ENCODE results near the gene ICAM3. TPM values are rescaled to one million over a fixed set of nuclear protein-coding genes. Genes with fewer than 3 reads are reported as not detected.
"Not testable (repeated sequence)": the region's sequence is repeated elsewhere in the genome, so short reads cannot be mapped to it uniquely, and the experiment has no call there.

ICAM3 gene
- total RNA-seq, 1 donor from 2014 or later: 12.4 TPM

DNA sequence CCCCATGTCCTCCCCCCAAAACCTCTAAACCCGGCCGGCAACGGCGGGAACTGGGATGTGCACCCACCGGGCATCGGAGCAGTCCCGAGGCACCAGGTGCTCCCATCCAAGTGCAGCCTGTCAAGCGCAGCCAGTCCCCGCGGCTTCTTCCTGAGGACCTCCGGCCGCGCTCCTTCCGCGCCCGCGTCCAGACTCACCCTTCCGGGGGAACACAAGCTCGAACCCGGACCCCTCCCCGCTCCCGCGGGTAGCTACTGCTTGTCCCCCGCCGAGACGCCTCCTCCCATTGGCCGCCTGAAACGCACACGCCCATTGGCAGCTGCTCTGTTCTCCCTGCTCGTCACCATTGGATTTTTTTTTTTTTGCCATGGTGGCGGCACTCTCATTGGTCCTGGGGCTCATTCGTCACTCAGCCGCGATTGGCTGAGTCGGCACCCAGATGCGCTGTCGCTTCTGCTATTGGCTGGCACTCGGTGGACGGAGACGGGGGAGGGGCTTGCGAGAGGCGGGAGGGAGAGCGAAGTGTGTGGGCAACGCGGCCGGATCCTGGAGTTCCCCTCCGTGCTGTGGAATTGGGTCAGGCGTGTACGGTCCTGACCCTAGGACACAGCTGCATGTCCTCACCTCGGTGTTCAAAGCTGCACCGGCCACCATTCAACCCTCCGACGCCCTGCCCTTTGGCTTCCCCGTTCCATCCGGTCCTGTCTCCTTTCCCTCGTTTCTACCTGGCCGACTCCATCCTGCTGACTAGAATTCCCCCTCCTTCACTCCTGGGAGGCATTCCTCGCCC, 41.1 kb upstream of the ICAM3 start, which contains the start of gene TYK2:
Gene TYK2, minus strand, starts transcription at position 260 of the 790 bp plus-strand sequence. CDS start 2,166 bp downstream, outside the sequence.
- Histone ChIP-seq H3K4me3 (ENCODE audit: insufficient read depth, low read depth, low read length) (peak within 1 kb of the TSS; percentile 91), H3K4me2 (ENCODE audit: low read length) (peak within 1 kb of the TSS; percentile 95), H3K36me3 (ENCODE audit: insufficient read depth, low read length) (peaks cover 8% of the 10 kb centered on the region), H3K79me2 (ENCODE audit: insufficient read depth, low read length) (peaks cover 10% of the 10 kb centered on the region), H3K4me1 (ENCODE audit: insufficient read depth, low read length) (peaks cover 9% of the 10 kb centered on the region), H3K9me3 (ENCODE audit: insufficient read depth, low read depth, low read length) (no peaks in the 10 kb centered on the region), H4K20me1 (ENCODE audit: insufficient read depth, low read length) (peaks cover 6% of the 10 kb centered on the region), H3K27ac (ENCODE audit: low read depth, low read length) (peak within 1 kb of the TSS; percentile 61), H2AFZ (ENCODE audit: low read depth, low read length) (peak within 1 kb of the TSS; percentile 95), H3K9ac (ENCODE audit: low read length) (peak within 1 kb of the TSS; percentile 90), H3K27me3 (ENCODE audit: insufficient read depth, low read length) (no peaks in the 10 kb centered on the region)
- peaks cover 4% of the 10 kb centered on the region for H3K4me1 Mint-ChIP-seq (ENCODE audit: low read depth, unreplicated experiment)
- H3K9me3 Mint-ChIP-seq (ENCODE audit: unreplicated experiment): no peaks in the 10 kb centered on the region
- DNase-seq (ENCODE audit: low read depth) (peak; percentile 91), FAIRE-seq (peak; percentile 89)
- no peaks in the 10 kb centered on the region for H3K27me3 Mint-ChIP-seq (ENCODE audit: low read depth, unreplicated experiment)
- peaks cover 3% of the 10 kb centered on the region for H3K36me3 Mint-ChIP-seq (ENCODE audit: low read depth, unreplicated experiment)
- H3K27ac Mint-ChIP-seq (ENCODE audit: unreplicated experiment): peak within 1 kb of the TSS; percentile 78
- no peak for TF ChIP-seq EZH2 (IDR thresholded peaks at IDR 0.05; ENCODE audit: insufficient read depth, low read length)
- TF ChIP-seq CTCF (IDR thresholded peaks at IDR 0.05; ENCODE audit: insufficient read depth, low read depth, low read length): no peak
- H3K4me3 Mint-ChIP-seq (ENCODE audit: unreplicated experiment): peak within 1 kb of the TSS; percentile 96

GRCh38 chr19:10379880-10380312, 40.5 kb upstream of the ICAM3 start:
- no peaks in the 10 kb centered on the region for H3K9me3 ChIP-seq (ENCODE audit: insufficient read depth, low read depth, low read length)
- TF ChIP-seq EZH2 (IDR thresholded peaks at IDR 0.05; ENCODE audit: insufficient read depth, low read length) (no peak), CTCF (IDR thresholded peaks at IDR 0.05; ENCODE audit: insufficient read depth, low read depth, low read length) (no peak)
- no peaks in the 10 kb centered on the region for H3K27me3 ChIP-seq (ENCODE audit: insufficient read depth, low read length)
- H3K9ac ChIP-seq (ENCODE audit: low read length): peak overlapping the region; percentile 90
- H3K4me2 ChIP-seq (ENCODE audit: low read length): peak overlapping the region; percentile 95
- peak overlapping the region; percentile 91 for H3K4me3 ChIP-seq (ENCODE audit: insufficient read depth, low read depth, low read length)
- H3K36me3 ChIP-seq (ENCODE audit: insufficient read depth, low read length): peaks cover 8% of the 10 kb centered on the region
- H2AFZ ChIP-seq (ENCODE audit: low read depth, low read length): peak overlapping the region; percentile 92
- Mint-ChIP-seq H3K9me3 (ENCODE audit: unreplicated experiment) (no peaks in the 10 kb centered on the region), H3K36me3 (ENCODE audit: low read depth, unreplicated experiment) (peaks cover 5% of the 10 kb centered on the region), H3K4me1 (ENCODE audit: low read depth, unreplicated experiment) (peaks cover 4% of the 10 kb centered on the region), H3K27me3 (ENCODE audit: low read depth, unreplicated experiment) (no peaks in the 10 kb centered on the region), H3K27ac (ENCODE audit: unreplicated experiment) (peak overlapping the region; percentile 78), H3K4me3 (ENCODE audit: unreplicated experiment) (peak overlapping the region; percentile 96)
- H3K4me1 ChIP-seq (ENCODE audit: insufficient read depth, low read length): peaks cover 9% of the 10 kb centered on the region
- FAIRE-seq (no peak), DNase-seq (ENCODE audit: low read depth) (no peak)
- H4K20me1 ChIP-seq (ENCODE audit: insufficient read depth, low read length): peaks cover 6% of the 10 kb centered on the region
- H3K79me2 ChIP-seq (ENCODE audit: insufficient read depth, low read length): peaks cover 12% of the 10 kb centered on the region
- peak overlapping the region; percentile 44 for H3K27ac ChIP-seq (ENCODE audit: low read depth, low read length)

DNA sequence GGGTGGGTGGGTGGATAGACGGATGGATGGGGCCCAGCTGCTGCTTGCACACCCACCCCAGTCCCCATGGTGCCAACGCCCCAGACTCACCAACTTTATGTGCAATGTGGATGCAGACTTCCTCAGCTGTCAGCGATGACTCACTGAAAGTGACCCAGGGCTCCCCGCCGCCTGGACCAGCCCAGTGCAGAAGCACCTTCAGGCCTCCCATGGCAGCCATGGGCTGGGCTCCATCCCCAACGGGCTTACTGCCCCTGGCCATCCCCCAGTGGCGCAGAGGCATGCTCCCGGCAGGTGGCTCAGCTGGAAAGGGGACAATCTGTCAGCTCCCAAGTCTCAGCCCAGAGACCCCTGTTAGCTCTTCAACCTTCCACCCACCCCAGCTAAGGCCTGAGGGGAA, 38.7 kb upstream of the ICAM3 start:
- H2AFZ ChIP-seq (ENCODE audit: low read depth, low read length): no peak overlapping the region
- H3K9ac ChIP-seq (ENCODE audit: low read length): no peak overlapping the region
- DNase-seq (ENCODE audit: low read depth): no peak
- H3K36me3 Mint-ChIP-seq (ENCODE audit: low read depth, unreplicated experiment): peaks cover 10% of the 10 kb centered on the region
- H3K4me3 ChIP-seq (ENCODE audit: insufficient read depth, low read depth, low read length): no peak overlapping the region
- no peak overlapping the region for H3K4me2 ChIP-seq (ENCODE audit: low read length)
- no peaks in the 10 kb centered on the region for H3K9me3 Mint-ChIP-seq (ENCODE audit: unreplicated experiment)
- peaks cover 9% of the 10 kb centered on the region for H3K4me1 ChIP-seq (ENCODE audit: insufficient read depth, low read length)
- FAIRE-seq: no peak
- H3K27ac Mint-ChIP-seq (ENCODE audit: unreplicated experiment): no peak overlapping the region
- peaks cover 12% of the 10 kb centered on the region for H3K79me2 ChIP-seq (ENCODE audit: insufficient read depth, low read length)
- H3K9me3 ChIP-seq (ENCODE audit: insufficient read depth, low read depth, low read length): no peaks in the 10 kb centered on the region
- H3K4me1 Mint-ChIP-seq (ENCODE audit: low read depth, unreplicated experiment): peaks cover 4% of the 10 kb centered on the region
- H3K27me3 ChIP-seq (ENCODE audit: insufficient read depth, low read length): no peaks in the 10 kb centered on the region
- peaks cover 6% of the 10 kb centered on the region for H4K20me1 ChIP-seq (ENCODE audit: insufficient read depth, low read length)
- TF ChIP-seq CTCF (IDR thresholded peaks at IDR 0.05; ENCODE audit: insufficient read depth, low read depth, low read length) (no peak), EZH2 (IDR thresholded peaks at IDR 0.05; ENCODE audit: insufficient read depth, low read length) (no peak)
- H3K36me3 ChIP-seq (ENCODE audit: insufficient read depth, low read length): peaks cover 11% of the 10 kb centered on the region
- H3K27me3 Mint-ChIP-seq (ENCODE audit: low read depth, unreplicated experiment): no peaks in the 10 kb centered on the region
- peak overlapping the region; percentile 6 for H3K4me3 Mint-ChIP-seq (ENCODE audit: unreplicated experiment)
- no peak overlapping the region for H3K27ac ChIP-seq (ENCODE audit: low read depth, low read length)

DNA sequence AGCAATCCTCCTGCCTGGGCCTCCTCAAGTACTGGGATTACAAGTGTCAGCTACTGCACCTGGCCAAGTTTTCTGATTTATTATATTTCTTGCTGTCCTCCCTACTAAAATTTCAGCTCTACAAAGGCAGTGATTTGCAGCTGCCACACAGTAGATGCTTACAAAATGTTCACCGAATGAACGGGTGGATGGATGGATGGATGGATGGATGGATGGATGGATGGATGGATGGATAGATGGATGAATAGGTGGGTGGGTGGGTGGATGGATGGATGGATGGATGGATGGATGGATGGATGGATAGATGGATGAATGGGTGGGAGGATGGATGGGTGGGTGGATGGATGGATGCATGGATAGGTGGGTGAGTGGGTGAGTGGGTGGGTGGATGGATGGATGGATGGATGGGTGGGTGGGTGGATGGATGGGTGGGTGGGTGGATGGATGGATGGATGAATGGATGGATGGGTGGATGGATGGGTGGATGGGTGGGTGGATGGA, 37.8 kb upstream of the ICAM3 start:
- not testable (repeated sequence) for H3K9me3 ChIP-seq (ENCODE audit: insufficient read depth, low read depth, low read length); H3K27ac ChIP-seq (ENCODE audit: low read depth, low read length); H4K20me1 ChIP-seq (ENCODE audit: insufficient read depth, low read length); DNase-seq (ENCODE audit: low read depth); H3K27ac Mint-ChIP-seq (ENCODE audit: unreplicated experiment); H2AFZ ChIP-seq (ENCODE audit: low read depth, low read length); H3K27me3 ChIP-seq (ENCODE audit: insufficient read depth, low read length); H3K9me3 Mint-ChIP-seq (ENCODE audit: unreplicated experiment); H3K4me1 Mint-ChIP-seq (ENCODE audit: low read depth, unreplicated experiment); FAIRE-seq; H3K4me3 Mint-ChIP-seq (ENCODE audit: unreplicated experiment); H3K4me2 ChIP-seq (ENCODE audit: low read length); H3K27me3 Mint-ChIP-seq (ENCODE audit: low read depth, unreplicated experiment); H3K36me3 Mint-ChIP-seq (ENCODE audit: low read depth, unreplicated experiment); H3K4me1 ChIP-seq (ENCODE audit: insufficient read depth, low read length); H3K9ac ChIP-seq (ENCODE audit: low read length); H3K4me3 ChIP-seq (ENCODE audit: insufficient read depth, low read depth, low read length)
- H3K36me3 ChIP-seq (ENCODE audit: insufficient read depth, low read length): peaks cover 11% of the 10 kb centered on the region
- H3K79me2 ChIP-seq (ENCODE audit: insufficient read depth, low read length): peaks cover 12% of the 10 kb centered on the region

All from astrocyte (in vitro differentiated cells and primary cell).